Measurements from ENCODE around the gene LRCOL1. TPM values are rescaled to one million over a fixed set of nuclear protein-coding genes. Genes with fewer than 3 reads are reported as not detected.

Gene LRCOL1
- total and polyA plus RNA-seq, 12 donors, result 0.22 to 1.4 (median 1.2) TPM; not detected in 5

GRCh38 chr12:132566516-132567131, 43.8 kb downstream of the LRCOL1 start:
- no peaks in the 10 kb centered on the region for H3K9me3 ChIP-seq (replicated peaks in 1 of 3)
- H3K27me3 ChIP-seq, result no peaks in the 10 kb centered on the region
- intact Hi-C loops (cut with DNase I), result no loop called here
- no peak for TF ChIP-seq POLR2A (IDR thresholded peaks at IDR 0.05)
- TF ChIP-seq, protein P1, sequence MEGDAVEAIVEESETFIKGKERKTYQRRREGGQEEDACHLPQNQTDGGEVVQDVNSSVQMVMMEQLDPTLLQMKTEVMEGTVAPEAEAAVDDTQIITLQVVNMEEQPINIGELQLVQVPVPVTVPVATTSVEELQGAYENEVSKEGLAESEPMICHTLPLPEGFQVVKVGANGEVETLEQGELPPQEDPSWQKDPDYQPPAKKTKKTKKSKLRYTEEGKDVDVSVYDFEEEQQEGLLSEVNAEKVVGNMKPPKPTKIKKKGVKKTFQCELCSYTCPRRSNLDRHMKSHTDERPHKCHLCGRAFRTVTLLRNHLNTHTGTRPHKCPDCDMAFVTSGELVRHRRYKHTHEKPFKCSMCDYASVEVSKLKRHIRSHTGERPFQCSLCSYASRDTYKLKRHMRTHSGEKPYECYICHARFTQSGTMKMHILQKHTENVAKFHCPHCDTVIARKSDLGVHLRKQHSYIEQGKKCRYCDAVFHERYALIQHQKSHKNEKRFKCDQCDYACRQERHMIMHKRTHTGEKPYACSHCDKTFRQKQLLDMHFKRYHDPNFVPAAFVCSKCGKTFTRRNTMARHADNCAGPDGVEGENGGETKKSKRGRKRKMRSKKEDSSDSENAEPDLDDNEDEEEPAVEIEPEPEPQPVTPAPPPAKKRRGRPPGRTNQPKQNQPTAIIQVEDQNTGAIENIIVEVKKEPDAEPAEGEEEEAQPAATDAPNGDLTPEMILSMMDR (IDR thresholded peaks at IDR 0.05), result no peak
- no peak for DNase-seq
- H3K4me1 ChIP-seq (replicated peaks in 1 of 2), result no peaks in the 10 kb centered on the region
- no peak overlapping the region for H3K4me3 ChIP-seq
- 95 to 97% (median 96%) methylated on average over 5 to 25 of the region's 25 CpGs for WGBS, 4 donors
- no peak overlapping the region for H3K27ac ChIP-seq
- H3K36me3 ChIP-seq (replicated peaks in 1 of 2), result no peaks in the 10 kb centered on the region

DNA sequence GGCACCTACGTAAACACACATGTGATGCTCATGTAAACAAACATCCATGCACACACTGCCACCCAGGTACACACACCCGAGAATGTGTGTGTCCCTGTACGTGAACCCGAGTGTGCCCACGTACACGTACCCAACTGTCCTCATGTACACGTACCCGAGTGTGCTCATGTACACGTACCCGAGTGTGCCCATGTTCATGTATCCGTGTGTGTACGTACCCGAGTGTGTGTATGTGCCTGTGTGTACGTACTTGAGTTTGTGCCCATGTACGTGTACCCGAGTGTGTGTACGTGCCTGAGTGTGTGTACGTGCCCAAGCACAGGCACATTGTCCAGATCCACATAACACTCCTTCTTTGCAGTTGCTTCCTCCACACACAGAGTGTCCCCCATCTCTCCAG, 45.0 kb downstream of the LRCOL1 start:
- Histone ChIP-seq H3K36me3 (replicated peaks in 1 of 2) (no peaks in the 10 kb centered on the region), H3K27ac (no peak overlapping the region), H3K27me3 (no peaks in the 10 kb centered on the region), H3K4me3 (no peak overlapping the region), H3K9me3 (replicated peaks in 1 of 3) (no peaks in the 10 kb centered on the region), H3K4me1 (replicated peaks in 1 of 2) (peaks cover 5 to 8% of the 10 kb centered on the region in 2 donors)
- TF ChIP-seq, protein P1 (IDR thresholded peaks at IDR 0.05), result no peak
- TF ChIP-seq POLR2A (IDR thresholded peaks at IDR 0.05), result no peak
- intact Hi-C loops (cut with DNase I), result no loop called here
- DNase-seq, result no peak
- 95 to 97% (median 95%) methylated on average over 18 of the region's 18 CpGs for WGBS, 4 donors

DNA sequence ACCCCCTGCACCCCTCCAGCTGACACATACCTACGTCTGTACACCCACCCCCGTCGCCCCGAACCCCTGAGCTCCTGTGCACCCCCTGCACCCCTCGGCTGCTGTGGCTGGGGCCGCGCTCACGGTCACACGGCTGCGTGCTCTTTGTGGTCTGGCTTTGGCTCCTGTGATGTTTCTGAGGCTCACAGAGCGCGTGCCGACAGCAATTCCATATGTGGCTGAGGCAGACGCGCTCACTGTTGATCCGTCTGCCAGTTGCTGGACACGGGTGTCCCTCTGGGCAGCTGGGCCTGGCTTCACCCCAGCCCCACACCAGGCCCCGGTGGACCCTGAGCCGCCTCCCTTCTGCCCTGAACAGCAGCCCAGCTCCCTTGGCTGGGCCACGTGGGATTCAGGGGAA, 46.5 kb downstream of the LRCOL1 start:
- Histone ChIP-seq H3K27ac (no peak overlapping the region), H3K4me1 (replicated peaks in 1 of 2) (peaks cover 9 to 16% of the 10 kb centered on the region in 2 donors), H3K36me3 (replicated peaks in 1 of 2) (no peaks in the 10 kb centered on the region), H3K4me3 (no peak overlapping the region), H3K9me3 (replicated peaks in 1 of 3) (no peaks in the 10 kb centered on the region), H3K27me3 (no peaks in the 10 kb centered on the region)
- WGBS, 4 donors, result 95 to 98% (median 96%) methylated on average over 11 to 20 of the region's 20 CpGs
- no peak for DNase-seq
- intact Hi-C loops (cut with DNase I), result no loop called here
- no peak for TF ChIP-seq POLR2A (IDR thresholded peaks at IDR 0.05)
- TF ChIP-seq, protein P1 (IDR thresholded peaks at IDR 0.05), result no peak

DNA sequence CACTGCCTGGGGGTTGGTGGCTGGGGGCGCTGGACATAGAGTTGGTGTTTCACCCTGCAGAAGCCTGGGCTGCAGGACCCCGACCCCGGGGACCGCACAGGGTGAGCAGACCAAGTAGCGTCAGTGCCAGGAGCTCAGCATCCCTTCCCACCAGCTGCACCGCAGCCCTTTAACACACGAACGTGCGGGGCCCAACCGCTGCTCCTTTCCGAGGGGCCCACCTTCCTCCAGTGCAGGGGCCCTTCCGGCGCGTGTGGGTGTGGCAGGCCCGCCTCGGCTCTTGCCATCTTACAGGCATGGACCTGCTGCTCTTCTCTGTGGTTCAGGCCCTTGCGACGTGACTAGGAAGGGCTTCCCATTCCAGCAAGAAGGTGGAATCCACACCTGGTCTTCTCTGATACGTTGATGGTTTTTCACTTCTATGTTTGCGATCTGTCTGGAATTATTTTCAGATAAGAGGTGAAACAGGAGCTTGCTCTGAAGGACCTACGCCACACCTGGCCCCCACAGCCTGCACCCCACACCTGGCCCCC, 47.8 kb downstream of the LRCOL1 start:
- intact Hi-C loops (cut with DNase I), result no loop called here
- Histone ChIP-seq H3K27me3 (no peaks in the 10 kb centered on the region), H3K9me3 (replicated peaks in 1 of 3) (no peaks in the 10 kb centered on the region)

More for the DNA sequence above, 47.8 kb downstream of the LRCOL1 start:
- H3K4me1 ChIP-seq (replicated peaks in 1 of 2), result peaks cover 9 to 16% of the 10 kb centered on the region in 2 donors
- H3K27ac ChIP-seq, result no peak overlapping the region
- no peaks in the 10 kb centered on the region for H3K36me3 ChIP-seq (replicated peaks in 1 of 2)
- WGBS, 4 donors, result 86 to 94% (median 91%) methylated on average over 6 to 21 of the region's 21 CpGs
- no peak for TF ChIP-seq POLR2A (IDR thresholded peaks at IDR 0.05)
- TF ChIP-seq, protein P1 (IDR thresholded peaks at IDR 0.05), result no peak
- H3K4me3 ChIP-seq, result no peak overlapping the region
- no peak for DNase-seq

Measured in adrenal gland (tissue), 12 donors.